Gastrocnemius medialis (tissue), 4 donors: ENCODE data around the gene PRPF31.

Experiments
- POLR2A ChIP-seq, 2 donors: fragments of 450-650 bp; IDR thresholded peaks; one replicate each; pipeline ENCODE4 v1.6.1; 2017; ENCODE audit warnings: antibody characterized with exemption in 2 of 2, mild to moderate bottlenecking in 2 of 2, moderate library complexity in 2 of 2
- TF ChIP-seq, protein P1 (sequence below), 5 experiments: fragments of 450-650 bp in 3 of 5; fragments of 200-600 bp in 2 of 5; sonication (generic) in 2 of 5; IDR thresholded peaks in 4 of 5; conservative IDR thresholded peaks in 1 of 5; 1 replicate in 4 of 5; 2 replicates in 1 of 5; pipeline ENCODE4 v1.5.1; 2016 to 2019; ENCODE audit warnings: antibody characterized with exemption in 5 of 5, mild to moderate bottlenecking in 3 of 5, moderate library complexity in 3 of 5

GRCh38 chr19:54159352-54160181, 44.0 kb downstream of the PRPF31 start, which contains the start of gene LENG1:
- TF ChIP-seq, protein P1, sequence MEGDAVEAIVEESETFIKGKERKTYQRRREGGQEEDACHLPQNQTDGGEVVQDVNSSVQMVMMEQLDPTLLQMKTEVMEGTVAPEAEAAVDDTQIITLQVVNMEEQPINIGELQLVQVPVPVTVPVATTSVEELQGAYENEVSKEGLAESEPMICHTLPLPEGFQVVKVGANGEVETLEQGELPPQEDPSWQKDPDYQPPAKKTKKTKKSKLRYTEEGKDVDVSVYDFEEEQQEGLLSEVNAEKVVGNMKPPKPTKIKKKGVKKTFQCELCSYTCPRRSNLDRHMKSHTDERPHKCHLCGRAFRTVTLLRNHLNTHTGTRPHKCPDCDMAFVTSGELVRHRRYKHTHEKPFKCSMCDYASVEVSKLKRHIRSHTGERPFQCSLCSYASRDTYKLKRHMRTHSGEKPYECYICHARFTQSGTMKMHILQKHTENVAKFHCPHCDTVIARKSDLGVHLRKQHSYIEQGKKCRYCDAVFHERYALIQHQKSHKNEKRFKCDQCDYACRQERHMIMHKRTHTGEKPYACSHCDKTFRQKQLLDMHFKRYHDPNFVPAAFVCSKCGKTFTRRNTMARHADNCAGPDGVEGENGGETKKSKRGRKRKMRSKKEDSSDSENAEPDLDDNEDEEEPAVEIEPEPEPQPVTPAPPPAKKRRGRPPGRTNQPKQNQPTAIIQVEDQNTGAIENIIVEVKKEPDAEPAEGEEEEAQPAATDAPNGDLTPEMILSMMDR (IDR thresholded peaks at IDR 0.05 in 4 of 5, conservative IDR thresholded peaks at IDR 0.05 in 1 of 5) = peak in 4 of 5 experiments; percentile 31 to 43 (median 37)
- TF ChIP-seq POLR2A (IDR thresholded peaks at IDR 0.05) = peak; percentile 68 to 80
